HT-29 (cell line): ENCODE data around the gene KCND2. TPM values are rescaled to one million over a fixed set of nuclear protein-coding genes. Genes with fewer than 3 reads are reported as not detected.
"Not testable (repeated sequence)": the region's sequence is repeated elsewhere in the genome, so short reads cannot be mapped to it uniquely, and the experiment has no call there.

Experiments used
- DNase-seq: peaks from one replicate; pipeline ENCODE4 v3.0.0-alpha.2; 2015; ENCODE audit warnings: low spot score
- total RNA-seq: library from RNA; depleted of rRNA; stranded (reverse); fragments of >200 nt; shearing (Covaris generic); gene quantifications from 2 replicates; pipeline ENCODE4 v1.2.3, GENCODE V29; 2014

The KCND2 gene
- total RNA-seq, 1 experiment from 2014 or later: not detected

DNA sequence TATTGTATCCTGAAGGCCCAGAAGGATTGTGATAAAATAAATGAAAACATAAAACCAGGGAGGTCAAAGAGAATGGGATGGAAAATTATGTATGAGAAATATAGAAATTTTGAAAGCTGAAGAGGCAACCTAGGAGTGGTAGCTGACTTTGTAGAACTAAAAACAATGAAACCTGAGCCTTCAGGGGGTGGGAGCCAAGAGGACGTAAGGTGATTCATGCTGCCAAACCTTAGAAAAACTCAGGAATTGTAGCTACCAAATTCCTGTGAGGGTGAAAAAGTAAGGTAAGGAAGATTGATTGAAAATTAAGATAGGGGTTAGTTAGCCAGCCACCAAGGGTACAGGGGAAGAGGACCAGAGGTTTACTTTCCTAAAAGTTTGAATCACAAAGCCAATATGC is 213.2 kb downstream of the KCND2 start:
- no peak for DNase-seq

DNA sequence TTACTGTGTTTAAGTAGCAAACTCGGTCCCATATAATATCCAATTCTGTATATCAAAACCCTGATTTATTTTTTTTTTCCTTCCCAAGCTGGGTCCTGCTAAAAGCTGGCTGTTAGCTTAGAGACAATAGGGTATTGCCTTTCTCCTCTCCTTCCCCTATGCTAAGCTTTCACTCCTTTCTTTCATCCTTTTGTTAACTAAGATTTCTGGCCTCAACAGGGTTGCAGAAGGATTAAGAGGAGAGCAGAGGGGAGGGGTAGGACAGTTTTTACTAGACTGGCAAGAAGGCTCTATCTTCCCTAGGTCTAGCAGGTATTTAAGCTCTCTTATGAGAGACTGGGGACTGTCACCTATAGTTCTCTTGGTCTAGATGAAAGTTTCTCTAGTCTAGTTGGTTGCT is 229.2 kb downstream of the KCND2 start:
- DNase-seq: no peak

DNA sequence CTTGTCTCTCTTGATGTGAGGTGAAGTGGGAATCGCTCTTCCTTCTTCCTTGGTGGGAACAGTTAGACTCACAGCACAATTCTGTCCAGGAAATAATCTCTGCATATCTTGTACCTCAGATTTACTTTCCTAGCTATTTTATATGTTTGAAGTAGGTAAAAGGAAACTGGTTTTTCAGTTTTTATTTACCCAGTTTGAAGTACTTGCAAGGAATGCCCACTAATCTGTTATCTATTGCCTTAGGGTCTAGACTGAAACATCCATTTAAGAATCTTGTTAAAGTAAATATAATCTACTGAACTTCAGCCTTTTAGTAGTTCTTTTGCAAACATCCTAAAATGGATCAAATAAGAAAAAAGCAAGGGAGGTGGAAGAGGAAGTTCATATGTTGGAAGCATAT is 229.8 kb downstream of the KCND2 start:
- DNase-seq: no peak

DNA sequence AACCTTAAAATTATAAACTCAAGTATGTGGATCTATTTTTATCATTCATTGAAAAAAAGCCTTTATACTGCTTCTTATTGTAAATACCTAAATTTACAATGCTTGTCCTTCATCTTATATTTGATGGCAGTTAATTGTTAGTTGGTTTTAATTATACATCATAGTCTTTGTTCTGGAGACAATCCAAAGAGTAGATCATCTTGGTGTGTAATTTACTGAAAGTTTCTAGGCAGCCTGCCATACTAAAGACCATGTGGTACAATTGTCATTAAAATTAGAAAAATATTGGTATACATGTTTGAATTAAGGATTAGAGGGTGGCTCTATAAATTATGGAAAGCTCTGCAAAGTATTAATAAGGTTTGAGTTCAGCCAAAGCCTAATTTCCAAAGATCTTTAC is 231.4 kb downstream of the KCND2 start:
- no peak for DNase-seq

DNA sequence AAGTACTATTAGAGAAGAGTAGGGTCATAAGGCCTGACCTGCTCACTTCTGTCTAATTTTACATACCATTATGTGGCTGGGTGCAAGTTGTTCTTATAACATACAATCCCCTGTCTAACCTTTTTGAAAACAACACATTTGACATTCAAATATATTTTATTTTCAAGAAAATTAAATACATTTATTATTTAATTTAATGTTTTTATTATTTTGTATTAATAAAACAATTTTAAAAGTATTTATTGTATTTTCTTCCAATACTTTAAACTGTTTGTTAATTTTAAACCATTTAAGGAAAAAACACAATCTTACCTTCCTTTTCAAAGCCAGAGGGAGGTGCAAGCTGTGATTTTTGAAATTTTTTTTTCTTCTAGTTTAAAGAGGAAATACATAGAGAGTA is 232.8 kb downstream of the KCND2 start:
- DNase-seq: no peak

DNA sequence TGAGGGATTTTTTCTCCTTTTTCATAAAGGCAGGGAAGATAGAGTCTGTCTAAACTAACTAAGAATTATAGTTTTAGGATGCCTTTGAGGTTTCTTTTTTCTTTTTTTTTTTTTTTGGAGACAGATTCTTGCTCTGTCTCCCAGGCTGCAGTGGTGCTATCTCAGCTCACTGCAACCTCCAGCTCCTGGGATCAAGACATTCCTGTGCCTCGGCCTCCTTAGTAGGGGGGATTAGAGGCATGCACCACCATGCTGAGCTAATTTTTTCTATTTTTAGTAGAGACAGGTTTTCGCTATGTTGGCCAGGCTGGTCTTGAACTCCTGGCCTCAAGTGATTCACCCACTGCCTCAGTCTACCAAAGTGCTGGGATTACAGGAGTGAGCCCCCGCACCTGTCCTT is 239.7 kb downstream of the KCND2 start:
- no peak for DNase-seq

DNA sequence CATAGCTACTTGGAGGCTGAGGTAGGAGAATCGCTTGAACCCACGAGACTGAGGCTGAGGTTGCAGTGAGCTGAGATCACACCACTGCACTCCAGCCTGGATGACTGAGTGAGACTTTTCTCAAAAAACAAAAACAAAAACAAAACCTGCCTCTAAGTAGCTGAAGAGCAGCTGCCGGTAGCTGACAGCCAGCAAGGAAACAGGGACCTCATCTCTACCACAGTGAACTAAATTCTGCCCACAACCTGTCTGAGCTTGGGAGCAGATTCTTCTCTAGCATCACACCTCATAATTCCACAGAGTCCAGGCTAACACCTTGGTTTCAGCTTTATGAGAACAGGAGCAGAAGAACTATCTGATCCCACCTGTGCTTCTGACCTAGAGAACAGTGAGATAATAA is 246.2 kb downstream of the KCND2 start:
- no peak for DNase-seq

DNA sequence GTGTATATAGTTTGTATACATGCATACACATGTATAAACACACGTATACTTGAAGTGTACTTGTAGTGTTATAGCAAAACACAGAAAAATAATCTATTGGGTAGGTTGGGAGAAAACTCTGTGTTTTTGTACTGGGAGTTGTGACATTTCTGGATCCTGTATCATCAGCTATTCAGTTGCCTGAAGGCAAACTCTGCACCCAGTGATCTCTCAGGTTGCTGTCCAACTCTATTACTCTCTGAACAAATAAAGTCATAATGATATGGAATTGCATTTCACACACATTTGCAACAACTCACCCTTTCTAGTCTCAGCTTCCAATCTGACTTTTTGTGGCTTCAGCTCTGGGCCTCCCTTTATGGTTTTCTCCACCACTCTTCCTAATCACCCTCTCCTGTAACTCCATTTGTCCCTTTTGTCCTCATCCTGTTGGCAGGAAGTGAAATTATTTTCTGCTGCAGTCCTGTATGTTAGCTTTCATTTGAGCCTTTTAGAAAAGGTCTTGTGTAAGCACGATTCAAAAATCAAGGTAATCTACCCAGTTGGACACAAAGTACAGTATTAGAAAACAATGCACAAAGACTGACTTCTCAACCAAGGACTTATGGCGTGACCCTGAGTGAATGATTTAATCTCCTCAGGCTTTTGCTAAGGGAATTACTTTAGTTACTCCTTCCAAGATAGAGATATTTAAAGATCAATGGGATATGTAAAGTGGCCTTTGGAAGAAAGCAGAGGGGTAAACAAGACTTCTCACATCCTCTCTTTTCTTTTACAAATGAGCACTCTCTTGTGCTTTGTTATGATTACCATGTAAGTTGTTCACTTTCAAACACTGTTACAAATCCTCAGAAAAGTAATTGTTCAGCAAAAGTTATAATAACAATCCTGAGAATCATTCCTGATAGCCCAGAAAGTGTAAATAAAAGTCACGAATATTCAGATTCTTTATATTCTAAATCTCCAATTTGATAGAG is 249.1 kb downstream of the KCND2 start:
- DNase-seq: no peak

DNA sequence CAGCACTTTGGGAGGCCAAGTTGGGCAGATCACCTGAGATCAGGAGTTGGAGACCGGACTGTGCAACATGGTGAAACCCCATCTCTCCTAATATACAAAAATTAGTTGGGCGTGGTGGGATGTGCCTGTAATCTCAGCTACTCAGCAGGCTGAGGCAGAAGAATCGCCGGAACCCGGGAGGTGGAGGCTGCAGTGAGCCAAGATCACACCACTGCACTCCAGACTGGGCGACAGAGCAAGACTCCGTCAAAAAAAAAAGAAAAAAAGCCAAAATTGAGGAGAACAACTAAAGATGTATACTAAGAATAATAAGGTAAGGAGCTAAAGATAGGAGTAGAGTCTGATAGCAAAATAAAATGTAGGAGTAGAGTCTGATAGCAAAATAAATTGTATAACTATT is 251.0 kb downstream of the KCND2 start:
- no peak for DNase-seq

DNA sequence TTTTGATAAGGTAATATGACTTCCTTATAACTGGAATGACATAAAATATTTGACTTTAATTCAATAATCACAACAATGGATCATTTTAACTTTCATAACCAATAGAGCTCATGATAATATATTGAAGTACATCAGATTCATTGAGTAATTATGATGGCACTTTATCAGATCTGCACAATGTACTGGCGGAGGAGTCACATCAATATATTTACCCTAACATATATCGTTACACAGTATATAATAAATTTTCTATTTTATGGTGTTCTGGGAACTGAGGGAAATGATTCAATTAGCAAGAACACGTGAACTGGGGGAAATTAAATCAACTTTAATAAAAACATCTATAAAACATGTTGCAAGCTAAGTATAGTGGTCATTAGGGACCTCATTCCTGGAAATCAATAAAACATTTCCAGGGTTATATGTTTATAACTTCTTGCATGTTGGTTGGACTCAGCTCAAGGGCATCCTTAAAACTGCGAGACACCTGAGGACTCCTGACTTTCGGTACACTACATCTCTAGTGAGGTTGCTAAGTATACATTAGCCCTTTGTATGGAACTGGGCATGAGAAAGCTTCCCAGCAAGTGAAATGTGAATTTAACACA is 254.0 kb downstream of the KCND2 start:
- no peak for DNase-seq

DNA sequence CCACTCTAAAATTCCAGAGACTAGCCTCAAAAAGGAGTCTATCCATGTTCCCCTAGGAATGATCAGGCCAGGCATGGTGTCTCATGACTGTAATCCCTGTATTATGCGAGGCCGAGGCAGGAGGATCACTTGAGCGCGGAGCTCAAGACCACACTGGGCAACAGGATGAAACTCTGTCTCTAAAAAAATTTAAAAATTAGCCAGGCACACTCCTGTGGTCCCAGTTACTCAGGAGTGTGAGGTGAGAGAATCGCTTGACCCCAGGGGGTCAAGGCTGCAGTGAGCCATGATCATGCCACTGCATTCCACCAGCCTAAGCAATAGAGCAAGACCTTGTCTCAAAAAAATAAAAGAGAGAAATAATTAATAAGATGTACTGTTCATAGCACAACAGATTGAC is 256.8 kb downstream of the KCND2 start:
- no peak for DNase-seq

DNA sequence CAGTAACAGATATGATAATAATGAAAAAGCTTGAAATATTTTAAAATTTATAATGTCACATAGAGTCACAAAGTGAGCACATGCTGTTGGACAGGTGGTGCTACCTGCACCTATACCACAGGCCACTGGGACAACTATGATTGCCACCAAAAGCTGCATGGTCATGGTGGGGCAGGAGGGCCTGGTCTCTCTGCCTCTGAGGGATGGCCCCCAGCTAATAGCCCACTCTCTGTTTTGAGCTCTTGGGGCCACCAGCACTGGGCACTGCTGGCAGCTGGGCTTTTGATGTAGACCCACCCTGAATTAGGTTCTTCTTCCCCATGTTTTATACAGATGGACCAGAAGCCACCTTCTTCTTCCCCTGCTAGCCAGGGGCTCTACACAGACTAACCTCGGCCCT is 265.4 kb downstream of the KCND2 start:
- no peak for DNase-seq

DNA sequence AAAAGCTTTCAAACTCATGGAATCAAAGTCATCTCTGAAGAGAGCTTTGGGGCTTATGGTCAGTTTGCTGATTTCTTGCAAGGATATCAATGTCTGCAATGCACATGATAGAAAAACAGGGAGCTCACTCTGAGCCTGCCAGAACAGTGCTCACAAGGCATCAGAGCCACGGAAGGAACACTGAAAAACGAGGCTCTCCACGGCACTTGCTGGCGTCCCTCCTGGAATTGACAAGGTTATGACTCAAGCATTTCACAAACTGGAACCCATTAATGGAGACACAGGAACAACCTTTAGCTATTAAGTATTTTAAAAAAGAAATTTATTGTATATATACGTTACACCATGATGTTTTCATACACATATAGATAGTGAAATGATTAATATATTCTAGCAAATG is 266.3 kb downstream of the KCND2 start:
- DNase-seq: no peak

DNA sequence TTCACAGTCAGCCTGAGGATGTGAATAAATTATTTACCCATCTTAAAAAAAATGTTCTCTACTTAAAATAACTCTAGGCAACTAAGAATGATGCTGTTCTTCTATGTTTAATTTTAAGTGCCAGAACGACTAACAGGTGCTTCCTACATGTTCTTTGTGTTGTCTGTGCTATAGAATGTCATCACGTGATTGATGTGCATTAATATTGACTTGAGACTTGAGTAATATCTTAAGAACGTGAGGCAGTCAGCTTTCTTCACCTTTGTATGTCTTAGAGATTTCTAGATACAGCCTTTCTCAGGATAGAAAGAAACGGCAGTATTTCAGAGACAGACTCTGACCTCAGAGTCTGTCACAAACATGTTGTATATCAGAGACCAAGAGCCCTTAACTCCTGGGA is 274.6 kb downstream of the KCND2 start:
- DNase-seq: no peak

DNA sequence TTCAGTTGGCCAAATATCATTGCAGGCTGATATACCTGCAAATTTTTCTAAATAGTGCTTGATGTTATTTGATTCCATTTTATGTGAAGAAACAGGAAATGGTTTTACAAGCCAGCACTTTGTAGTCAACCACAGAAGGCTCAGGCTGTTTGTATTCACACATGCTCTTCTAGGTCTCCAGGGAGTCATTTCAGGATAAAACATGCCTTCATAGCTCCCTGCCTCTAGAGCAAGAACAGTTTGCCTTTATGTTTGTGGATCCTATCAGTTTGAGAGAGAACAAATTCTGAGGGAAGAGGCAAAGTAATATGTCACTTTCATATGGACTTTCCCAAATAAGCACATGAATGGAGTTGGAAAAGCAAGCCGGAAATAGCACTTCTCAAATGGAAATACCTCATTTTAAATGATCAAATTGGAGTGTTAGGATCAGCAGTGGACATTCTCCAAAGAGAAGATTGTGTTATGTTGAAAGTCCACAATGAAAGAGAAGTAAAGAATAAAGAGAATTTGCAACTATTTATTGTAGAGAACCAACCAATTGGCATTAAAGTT is 277.6 kb downstream of the KCND2 start:
- DNase-seq: no peak

DNA sequence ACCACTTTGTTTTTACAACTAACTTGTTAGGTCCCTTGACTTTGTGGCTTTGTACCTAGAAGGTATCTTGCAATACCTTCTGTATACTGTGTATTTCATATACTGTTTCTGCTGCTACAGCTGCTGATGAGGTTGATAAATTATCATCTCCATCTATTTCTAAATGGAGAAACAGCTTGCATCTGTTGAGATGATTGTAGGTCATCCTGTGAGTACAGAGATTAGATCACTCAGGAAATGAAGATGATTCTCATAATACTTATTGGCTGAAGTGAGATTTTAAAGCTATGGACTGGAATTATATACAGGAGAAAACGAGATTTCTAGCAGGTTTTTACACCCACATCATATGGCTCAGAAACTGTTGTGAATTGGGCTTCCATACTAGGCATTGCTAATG is 280.5 kb downstream of the KCND2 start:
- DNase-seq: no peak

DNA sequence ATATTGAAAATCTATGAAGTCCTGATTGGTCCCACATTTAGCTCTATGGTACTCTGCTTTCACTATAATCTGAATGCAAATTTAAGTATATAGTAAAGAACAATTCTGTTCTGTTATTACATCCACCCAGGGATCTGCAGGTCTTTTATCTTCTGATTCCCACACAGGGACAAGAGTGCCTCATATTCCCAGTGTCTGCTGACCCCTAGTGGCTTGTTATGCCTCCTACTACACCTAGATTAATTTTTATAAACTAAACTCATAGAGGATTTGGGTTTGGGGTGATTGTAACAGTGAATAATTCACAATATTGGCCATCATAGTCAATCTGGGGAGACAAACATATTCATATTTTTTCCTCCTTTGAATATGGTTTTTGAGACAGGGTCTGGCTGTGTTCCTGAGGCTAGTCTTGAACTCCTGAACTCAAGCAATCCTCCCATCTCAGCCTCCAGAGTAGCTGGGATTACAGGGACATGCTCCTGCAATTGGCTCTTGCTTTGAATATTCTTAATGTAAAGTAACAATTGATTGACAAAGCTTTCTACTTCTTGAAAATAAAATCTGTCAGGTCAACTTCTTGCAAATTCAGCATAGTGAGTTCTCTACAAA is 282.1 kb downstream of the KCND2 start:
- peak; percentile 78 for DNase-seq

DNA sequence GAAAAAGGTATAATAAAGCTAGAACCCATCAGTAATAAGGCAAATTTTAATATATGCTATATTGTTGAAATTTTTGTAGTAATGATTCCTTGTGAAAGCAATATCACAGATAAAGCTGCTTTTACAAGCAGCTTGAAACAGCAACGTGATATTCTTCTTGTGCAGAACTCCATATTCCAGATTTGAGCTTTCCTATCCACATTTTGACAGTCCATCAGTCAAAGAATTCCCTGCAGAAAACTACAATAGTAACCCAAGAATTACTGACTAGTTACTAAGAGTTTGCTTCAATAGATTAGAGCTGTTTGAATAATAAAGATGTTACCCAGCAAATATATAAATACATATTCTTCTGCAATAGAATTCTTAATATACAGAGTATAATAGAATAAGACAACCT is 291.2 kb downstream of the KCND2 start:
- DNase-seq: no peak

DNA sequence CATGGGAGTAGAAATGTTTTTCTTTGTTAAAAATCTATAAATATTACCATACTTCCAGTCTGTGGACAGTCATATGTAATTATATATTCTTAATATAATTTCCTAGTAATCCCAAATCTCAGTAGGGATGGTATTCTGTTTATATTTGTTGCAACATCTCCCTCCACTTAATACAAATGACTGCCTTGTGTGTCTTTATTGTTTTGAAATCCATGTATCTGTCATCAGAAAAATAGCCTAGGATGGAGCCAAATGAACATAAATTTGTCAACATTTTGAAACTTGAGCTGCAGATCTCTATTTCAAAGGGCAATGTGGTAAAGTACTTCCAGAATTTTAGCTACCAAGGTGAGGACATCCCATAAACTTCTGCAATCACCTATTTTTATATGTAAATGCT is 294.2 kb downstream of the KCND2 start:
- no peak for DNase-seq

DNA sequence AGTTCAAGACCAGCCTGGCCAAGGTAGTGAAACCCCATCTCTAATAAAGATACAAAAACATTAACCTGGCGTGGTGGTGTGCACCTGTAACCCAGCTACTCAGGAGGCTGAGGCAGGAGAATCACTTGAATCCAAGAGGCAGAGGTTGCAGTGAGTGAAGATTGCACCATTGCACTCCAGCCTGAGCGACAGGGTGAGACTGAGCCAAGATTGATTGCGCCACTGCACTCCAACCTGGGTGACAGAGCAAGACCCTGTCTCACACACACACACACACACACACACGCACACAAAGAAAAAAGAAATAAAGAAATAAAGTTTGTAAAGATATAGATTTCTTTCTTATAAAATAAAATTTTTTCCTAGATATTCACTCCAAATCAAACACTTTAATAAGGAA is 305.7 kb downstream of the KCND2 start:
- DNase-seq: not testable (repeated sequence)

DNA sequence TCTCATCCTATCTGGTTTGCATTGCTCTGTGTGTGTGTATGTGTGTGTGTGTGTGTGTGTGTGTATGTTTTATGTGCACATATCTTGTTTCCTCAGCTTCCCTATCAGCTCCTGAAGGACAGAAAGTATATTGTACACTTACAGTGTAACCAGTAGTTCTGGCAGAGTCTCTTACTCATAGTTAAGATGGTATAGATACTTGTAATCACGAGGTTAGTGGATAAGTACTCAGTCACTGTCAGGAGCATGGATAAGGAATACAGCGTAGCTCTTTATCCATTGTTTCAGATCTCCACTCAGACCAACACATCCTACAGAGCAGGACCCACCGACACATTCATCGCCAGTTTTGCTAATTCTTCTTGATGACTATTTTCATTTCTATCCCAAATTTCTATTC is 309.9 kb downstream of the KCND2 start:
- no peak for DNase-seq

DNA sequence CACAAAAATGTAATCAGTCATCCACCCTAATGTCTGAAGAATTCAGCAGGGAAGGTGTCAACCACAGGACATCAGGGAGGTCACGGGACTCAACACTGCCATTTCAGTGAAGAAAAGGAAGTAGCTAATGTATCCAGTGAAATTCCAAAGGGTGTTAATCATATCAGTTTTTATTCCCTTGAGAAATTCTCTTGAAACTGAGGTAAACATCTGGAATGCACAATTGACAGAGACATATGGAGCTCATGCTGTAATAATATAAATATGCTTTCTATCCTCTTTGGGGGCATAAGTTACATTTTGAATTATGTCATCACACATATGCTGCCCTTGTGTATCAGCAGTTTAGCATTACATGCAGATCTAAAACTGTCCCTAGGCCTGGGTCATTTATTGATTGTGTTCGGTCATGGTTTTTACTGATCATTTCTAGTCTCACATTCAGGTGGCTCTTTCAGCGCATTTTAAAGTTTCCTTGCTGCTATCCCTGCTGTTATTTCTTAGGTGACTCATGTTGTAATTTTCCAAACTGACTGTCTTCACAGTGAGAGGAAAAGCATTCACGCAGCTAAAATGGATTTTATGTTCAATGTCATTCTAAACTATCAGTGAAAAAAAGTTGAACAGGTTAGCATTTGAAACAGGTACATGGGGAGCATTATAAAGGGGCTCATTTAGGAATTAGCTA is 311.1 kb downstream of the KCND2 start:
- DNase-seq: no peak
